Mucosa of descending colon (tissue), 3 donors: ENCODE data around the gene GLIPR1L2. TPM values are rescaled to one million over a fixed set of nuclear protein-coding genes. Genes with fewer than 3 reads are reported as not detected.

Experiments used
- ATAC-seq: fragments of 200-7000 bp; cut with Tn5 transposase; one replicate; pipeline ENCODE4 v1.9.1; 2020; ENCODE audit warnings: mild to moderate bottlenecking, moderate library complexity
- DNase-seq, 3 donors: peaks; one replicate each; pipeline ENCODE4 v3.0.0-alpha.2; 2020
- H3K36me3 ChIP-seq: fragments of 200-600 bp; one replicate; pipeline ENCODE4 v1.8.0; 2021; ENCODE audit warnings: low read depth, mild to moderate bottlenecking
- H3K4me1 ChIP-seq: fragments of 200-600 bp; one replicate; pipeline ENCODE4 v1.8.0; 2021; ENCODE audit warnings: low read depth, mild to moderate bottlenecking
- H3K4me3 ChIP-seq: fragments of 200-600 bp; one replicate; pipeline ENCODE4 v1.8.0; 2021; ENCODE audit warnings: mild to moderate bottlenecking
- H3K9me3 ChIP-seq: fragments of 200-600 bp; one replicate; pipeline ENCODE4 v1.8.0; 2021; ENCODE audit warnings: mild to moderate bottlenecking
- CTCF ChIP-seq: fragments of 200-600 bp; IDR thresholded peaks from one replicate; pipeline ENCODE4 v1.8.0; 2022; ENCODE audit warnings: antibody characterized with exemption, mild to moderate bottlenecking
- intact Hi-C, 2 donors: fragments of 100-400 bp; cut with DNase I in 1 of 2; cut with micrococcal nuclease in 1 of 2; formaldehyde crosslinking; loops; one replicate each; pipeline versions ENCODE4 v1.11.0 to v1.11.1; 2022; cut with DNase I, micrococcal nuclease
- total RNA-seq, 3 donors: library from RNA; stranded (reverse); fragmentation: NEBNext Ultra II Directional in 2 of 3; extraction: Animal tissue kit (Norgen Biotek cat#: 25700) in 2 of 3; gene quantifications; one replicate each; pipeline versions ENCODE4 v1.2.1 to v1.2.4, GENCODE V29; 2021 to 2023
- donor health status: DM: no; HTN: no; CAD: no; lungs with moderate emphysema.
- donor health status: DM: no; HTN: no; CAD: no.
- donor health status: DM: no; HTN: yes; CAD: no.

The GLIPR1L2 gene
- total RNA-seq, 3 donors from 2014 or later, result 0.52 to 0.98 TPM; not detected in 1

DNA sequence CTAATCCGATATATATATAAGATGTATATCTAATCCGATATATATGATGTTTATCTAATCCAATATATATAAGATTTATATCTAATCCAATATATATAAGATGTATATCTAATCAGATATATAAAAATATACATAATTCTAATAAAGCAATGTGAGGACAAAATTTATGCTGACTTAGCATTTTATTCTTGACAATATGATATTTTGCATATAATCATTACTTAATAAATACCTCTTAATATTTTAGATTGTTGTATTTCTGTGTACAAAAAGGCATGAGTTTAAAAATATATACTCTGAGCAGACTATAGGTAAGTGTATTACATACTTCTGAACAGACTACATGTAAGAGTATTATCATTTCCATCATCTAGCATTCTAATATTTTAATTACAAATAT, 18.9 kb downstream of the GLIPR1L2 start:
- TF ChIP-seq CTCF, result no peak
- ATAC-seq, result no peak
- intact Hi-C loops, result no loop called here

DNA sequence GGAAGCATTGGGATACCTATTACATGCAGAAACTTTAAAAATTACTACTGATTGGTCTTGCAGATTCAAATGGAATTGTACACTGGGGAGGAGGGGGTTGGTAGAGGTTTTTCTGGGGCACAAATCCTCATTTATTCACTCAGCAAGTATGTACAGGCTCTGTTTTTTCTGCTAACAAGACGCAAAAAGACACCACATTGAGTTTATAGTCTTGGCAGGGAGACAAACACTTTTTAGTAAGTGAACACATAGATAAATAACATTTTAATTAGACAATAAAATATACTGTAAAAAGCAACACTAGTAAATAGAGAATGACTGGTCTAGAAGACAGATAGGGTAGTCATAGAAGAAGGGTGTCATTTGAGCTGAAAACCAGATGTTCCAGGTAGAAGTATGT, 23.8 kb downstream of the GLIPR1L2 start:
- H3K36me3 ChIP-seq, result no peaks in the 10 kb centered on the region
- H3K4me3 ChIP-seq, result no peak overlapping the region
- TF ChIP-seq CTCF, result no peak
- intact Hi-C loops, result no loop called here
- H3K9me3 ChIP-seq, result no peaks in the 10 kb centered on the region
- DNase-seq (no peak), ATAC-seq (no peak)
- H3K4me1 ChIP-seq, result no peaks in the 10 kb centered on the region

More for the DNA sequence above, 18.9 kb downstream of the GLIPR1L2 start:
- H3K4me3 ChIP-seq, result no peak overlapping the region
- DNase-seq, result no peak
- no peaks in the 10 kb centered on the region for H3K4me1 ChIP-seq
- no peaks in the 10 kb centered on the region for H3K36me3 ChIP-seq
- no peaks in the 10 kb centered on the region for H3K9me3 ChIP-seq

GRCh38 chr12:75419841-75420240, 29.0 kb downstream of the GLIPR1L2 start:
- ATAC-seq, result no peak
- H3K9me3 ChIP-seq, result no peaks in the 10 kb centered on the region
- no peak for DNase-seq
- H3K4me3 ChIP-seq, result no peak overlapping the region
- H3K36me3 ChIP-seq, result no peaks in the 10 kb centered on the region
- no peaks in the 10 kb centered on the region for H3K4me1 ChIP-seq
- intact Hi-C loops, result no loop called here
- no peak for TF ChIP-seq CTCF

DNA sequence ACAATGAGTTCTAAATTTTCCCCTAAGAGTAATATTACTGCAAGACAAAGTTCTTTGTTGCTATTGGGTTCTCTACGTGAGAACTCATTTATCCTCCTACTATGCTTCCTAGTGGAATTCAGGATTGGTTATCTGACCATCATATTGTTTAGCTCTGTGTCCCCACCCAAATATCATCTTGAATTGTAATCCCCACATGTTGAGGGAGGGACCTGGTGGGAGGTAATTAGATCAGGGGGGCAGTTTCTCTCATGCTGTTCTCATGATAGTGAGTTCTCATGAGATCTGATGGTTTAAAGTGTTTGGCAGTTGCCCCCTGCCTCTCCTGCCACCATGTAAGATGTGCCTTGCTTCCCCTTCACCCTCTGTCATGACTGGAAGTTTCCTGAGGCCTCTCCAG, 36.6 kb downstream of the GLIPR1L2 start:
- no peaks in the 10 kb centered on the region for H3K4me1 ChIP-seq
- DNase-seq (no peak), ATAC-seq (no peak)
- H3K36me3 ChIP-seq, result no peaks in the 10 kb centered on the region
- peaks cover 11% of the 10 kb centered on the region for H3K9me3 ChIP-seq
- TF ChIP-seq CTCF, result no peak
- no peak overlapping the region for H3K4me3 ChIP-seq
- intact Hi-C loops, result no loop called here

- TF ChIP-seq CTCF, result no peak
- DNase-seq (no peak), ATAC-seq (no peak)
- no peak overlapping the region for H3K4me3 ChIP-seq
- H3K4me1 ChIP-seq, result no peaks in the 10 kb centered on the region
- H3K36me3 ChIP-seq, result no peaks in the 10 kb centered on the region
- intact Hi-C loops, result no loop called here
- peaks cover 11% of the 10 kb centered on the region for H3K9me3 ChIP-seq
Observed at GRCh38 chr12:75428767-75429166, 37.9 kb downstream of the GLIPR1L2 start.

DNA sequence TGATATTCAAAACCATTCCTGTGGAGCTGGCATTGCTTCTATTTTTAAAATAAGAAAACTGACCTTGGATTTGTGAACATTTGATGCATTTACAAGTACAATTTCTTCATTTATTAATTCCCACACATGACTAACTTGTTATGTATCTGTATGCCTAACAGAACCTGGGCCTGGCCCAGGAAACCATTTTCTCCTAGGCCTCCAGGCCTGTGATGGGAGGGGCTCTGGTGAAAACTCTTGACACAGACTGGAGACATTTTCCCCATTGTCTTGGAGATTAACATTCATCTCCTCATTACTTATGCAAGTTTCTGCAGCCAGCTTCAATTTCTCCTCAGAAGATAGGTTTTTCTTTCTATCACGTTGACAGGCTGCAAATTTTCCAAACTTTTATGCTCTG, 42.0 kb downstream of the GLIPR1L2 start:
- Histone ChIP-seq H3K9me3 (peaks cover 9% of the 10 kb centered on the region), H3K4me3 (no peak overlapping the region), H3K4me1 (no peaks in the 10 kb centered on the region), H3K36me3 (no peaks in the 10 kb centered on the region)
- ATAC-seq (no peak), DNase-seq (no peak)
- intact Hi-C loops, result no loop called here
- TF ChIP-seq CTCF, result no peak
